ENCODE results near the gene IFT25. TPM values are rescaled to one million over a fixed set of nuclear protein-coding genes. Genes with fewer than 3 reads are reported as not detected.

IFT25 gene
- polyA plus RNA-seq, 3 donors, result 12.0 to 30.4 (median 16.1) TPM

Other genes with a start within 250 kb of the IFT25 start
- gene GLIS1, start 206.5 kb downstream of the IFT25 start, polyA plus RNA-seq, result 1 to 10 TPM in 1 of 3 donors, under 1 TPM in 2; 0.22 to 3.7 (median 0.56) TPM
- 1 to 10 TPM; 1.8 to 4.6 (median 3.7) TPM for gene NDC1, start 107.4 kb downstream of the IFT25 start, polyA plus RNA-seq
- gene YIPF1, start 55.9 kb downstream of the IFT25 start, polyA plus RNA-seq, result 10 to 100 TPM; 16.3 to 22.6 (median 16.5) TPM
- not detected for gene DIO1, start 51.5 kb downstream of the IFT25 start, polyA plus RNA-seq
- gene LRRC42, start 651 bp upstream of the IFT25 start, polyA plus RNA-seq, result 10 to 100 TPM in 2 of 3 donors, 1 to 10 TPM in 1; 9.6 to 18.4 (median 12.8) TPM
- gene LDLRAD1, start 72.5 kb upstream of the IFT25 start, polyA plus RNA-seq, result not detected
- 100 to 1,000 TPM; 154 to 267 (median 178) TPM for gene TMEM59, start 107.5 kb upstream of the IFT25 start, polyA plus RNA-seq
- gene TCEANC2, start 107.9 kb upstream of the IFT25 start, polyA plus RNA-seq, result 1 to 10 TPM; 1.4 to 3.8 (median 1.4) TPM
- under 1 TPM in 1 of 3 donors, not detected in 2; 0.06 TPM for gene CDCP2, start 207.3 kb upstream of the IFT25 start, polyA plus RNA-seq

Data from adipose tissue (tissue), 3 donors.